PC-3 (cell line): ENCODE measurements around the gene GNL2.

Experiments used
- EZH2 ChIP-seq: fragments of 300-600 bp; sonication (generic); IDR thresholded peaks from one replicate; pipeline ENCODE4 v1.6.1; 2017; ENCODE audit warnings: antibody characterized with exemption, mild to moderate bottlenecking, low read length; ENCODE audit not compliant: unreplicated experiment
- EZH2phosphoT487 ChIP-seq: fragments of 300-600 bp; sonication (generic); IDR thresholded peaks from 2 replicates; pipeline ENCODE4 v1.6.1; 2018; ENCODE audit warnings: mild to moderate bottlenecking, antibody characterized with exemption, low read length, borderline replicate concordance
- TF ChIP-seq, protein P1 (sequence below): fragments of 300-600 bp; sonication (generic); conservative IDR thresholded peaks from 2 replicates; pipeline ENCODE4 v1.5.1; 2017; ENCODE audit warnings: antibody characterized with exemption, low read depth, mild to moderate bottlenecking, low read length

DNA sequence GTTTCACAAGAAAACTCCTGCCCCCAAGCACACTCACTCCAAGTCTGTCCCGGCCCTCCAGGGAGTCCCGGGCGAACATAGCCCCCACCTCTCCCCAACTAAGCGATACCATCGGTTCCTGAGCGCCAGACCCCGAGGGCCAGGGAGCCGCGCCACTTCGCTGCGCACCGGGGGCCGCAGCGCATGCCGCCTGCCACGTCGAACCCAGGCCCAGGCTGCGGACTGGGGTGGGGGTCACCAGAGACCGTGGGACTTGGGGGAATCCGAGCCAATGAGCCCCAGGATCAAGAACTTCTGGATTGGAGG lies 38.2 kb upstream of the GNL2 start:
- TF ChIP-seq EZH2: no peak
- TF ChIP-seq, protein P1, sequence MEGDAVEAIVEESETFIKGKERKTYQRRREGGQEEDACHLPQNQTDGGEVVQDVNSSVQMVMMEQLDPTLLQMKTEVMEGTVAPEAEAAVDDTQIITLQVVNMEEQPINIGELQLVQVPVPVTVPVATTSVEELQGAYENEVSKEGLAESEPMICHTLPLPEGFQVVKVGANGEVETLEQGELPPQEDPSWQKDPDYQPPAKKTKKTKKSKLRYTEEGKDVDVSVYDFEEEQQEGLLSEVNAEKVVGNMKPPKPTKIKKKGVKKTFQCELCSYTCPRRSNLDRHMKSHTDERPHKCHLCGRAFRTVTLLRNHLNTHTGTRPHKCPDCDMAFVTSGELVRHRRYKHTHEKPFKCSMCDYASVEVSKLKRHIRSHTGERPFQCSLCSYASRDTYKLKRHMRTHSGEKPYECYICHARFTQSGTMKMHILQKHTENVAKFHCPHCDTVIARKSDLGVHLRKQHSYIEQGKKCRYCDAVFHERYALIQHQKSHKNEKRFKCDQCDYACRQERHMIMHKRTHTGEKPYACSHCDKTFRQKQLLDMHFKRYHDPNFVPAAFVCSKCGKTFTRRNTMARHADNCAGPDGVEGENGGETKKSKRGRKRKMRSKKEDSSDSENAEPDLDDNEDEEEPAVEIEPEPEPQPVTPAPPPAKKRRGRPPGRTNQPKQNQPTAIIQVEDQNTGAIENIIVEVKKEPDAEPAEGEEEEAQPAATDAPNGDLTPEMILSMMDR: no peak
- no peak for TF ChIP-seq EZH2phosphoT487
